Left hindlimb (tissue), 1 donor: ENCODE measurements around the gene MTMR12.

Experiments used
- DNase-seq: peaks from one replicate; pipeline ENCODE4 v3.0.0-alpha.2; 2018

The MTMR12 gene

GRCh38 chr5:32312595-32313332 is at the start of gene MTMR12:
Gene MTMR12, minus strand, starts transcription at chr5:32312939. Its CDS starts 101 bp downstream, at chr5:32312838.
- DNase-seq, result peak; percentile 100

DNA sequence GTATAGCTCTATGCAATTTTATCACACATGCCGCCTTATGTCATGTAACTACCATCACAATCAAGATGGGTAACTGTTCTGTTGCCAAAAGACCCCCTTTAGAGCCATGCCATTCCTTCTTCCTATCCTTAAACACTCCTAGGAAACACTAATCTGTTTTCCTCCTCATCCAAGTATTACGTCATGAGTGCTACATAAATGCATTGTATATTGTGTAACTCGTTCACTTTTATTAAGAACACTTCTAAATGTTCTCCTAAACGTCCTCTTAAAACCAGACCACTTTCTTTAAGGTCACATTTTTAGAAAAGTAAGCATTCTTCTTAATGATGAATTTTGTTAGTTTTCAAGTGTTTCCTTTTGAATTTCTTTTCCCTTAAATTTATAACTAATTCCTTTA is 49.8 kb upstream of the MTMR12 start:
- no peak for DNase-seq

DNA sequence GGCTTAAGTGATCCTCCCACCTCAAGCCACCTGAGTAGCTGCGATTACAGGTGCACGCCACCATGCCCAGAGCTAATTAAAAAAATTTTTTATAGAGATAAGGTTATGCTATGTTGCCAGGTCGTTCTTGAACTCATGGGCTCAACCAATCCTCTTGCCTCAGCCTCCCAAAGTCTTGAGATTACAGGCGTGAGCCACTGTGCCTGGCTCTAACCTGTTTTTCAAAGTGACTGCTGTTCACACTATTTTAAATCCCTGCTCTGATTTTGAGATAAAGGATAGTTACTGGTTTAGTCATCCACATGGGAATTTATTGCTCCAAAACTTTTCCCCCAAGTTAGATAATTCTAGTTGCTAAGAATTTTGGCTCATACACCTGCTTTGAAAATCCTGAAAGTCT is 48.2 kb upstream of the MTMR12 start:
- DNase-seq, result no peak

- DNase-seq, result no peak
These were observed 45.9 kb upstream of the MTMR12 start for GRCh38 chr5:32358611-32359010.

DNA sequence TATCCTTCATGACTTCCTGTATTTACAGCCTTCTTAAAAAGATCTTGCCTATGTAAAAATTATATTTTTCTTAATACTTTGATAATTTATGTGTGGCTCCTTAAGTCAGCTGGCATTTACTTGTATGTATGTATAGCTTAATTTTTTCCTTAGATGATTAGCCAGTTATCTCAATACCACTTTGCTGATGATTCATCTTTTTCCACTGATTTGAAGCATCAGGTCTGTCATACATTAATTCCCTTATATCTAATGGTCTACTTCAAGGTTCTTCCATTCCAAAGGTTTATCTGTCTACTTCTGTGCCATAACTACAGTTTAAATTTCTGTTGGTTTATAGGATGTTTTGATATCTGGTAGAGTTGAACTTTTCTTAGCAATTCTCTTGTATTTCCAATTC is 44.9 kb upstream of the MTMR12 start:
- DNase-seq, result no peak

DNA sequence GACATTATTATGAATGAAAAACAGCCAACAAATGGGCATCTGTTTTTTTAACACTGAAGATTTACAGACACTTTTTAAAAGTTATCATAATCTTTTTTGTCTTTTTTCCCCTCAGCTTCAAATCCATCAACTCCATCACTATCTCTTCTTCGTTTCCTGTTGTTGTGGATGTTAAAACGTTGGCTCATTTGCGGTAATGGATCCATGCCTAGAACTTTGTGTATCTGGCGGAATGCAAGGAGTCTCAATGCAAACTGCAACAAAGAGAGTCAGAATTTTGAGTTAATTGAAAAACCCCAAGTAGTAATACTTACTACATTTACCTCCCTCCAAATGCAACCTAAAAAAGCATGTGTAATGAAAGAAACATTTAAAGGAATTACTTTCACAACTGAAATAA is 42.9 kb upstream of the MTMR12 start:
- DNase-seq, result no peak

DNA sequence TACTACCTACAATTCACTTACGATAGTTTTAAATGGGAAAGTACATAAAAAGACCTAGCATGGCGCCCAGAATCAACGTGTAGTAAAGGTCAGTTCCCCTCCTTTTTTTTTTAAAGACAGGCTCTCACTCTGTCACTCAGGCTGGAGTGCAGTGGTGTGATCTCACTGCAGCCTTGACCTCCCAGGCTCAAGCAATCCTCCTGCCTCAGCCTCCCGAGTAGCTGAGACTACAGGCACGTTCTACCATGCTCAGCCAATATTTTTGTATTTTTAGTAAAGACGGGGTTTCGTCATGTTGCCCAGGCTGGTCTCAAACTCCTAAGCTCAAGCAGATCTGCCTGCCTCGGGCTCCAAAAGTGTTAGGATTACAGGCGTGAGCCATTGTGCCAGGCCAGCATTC is 40.7 kb upstream of the MTMR12 start:
- DNase-seq, result no peak

GRCh38 chr5:32352685-32353084 is 39.9 kb upstream of the MTMR12 start:
- no peak for DNase-seq

DNA sequence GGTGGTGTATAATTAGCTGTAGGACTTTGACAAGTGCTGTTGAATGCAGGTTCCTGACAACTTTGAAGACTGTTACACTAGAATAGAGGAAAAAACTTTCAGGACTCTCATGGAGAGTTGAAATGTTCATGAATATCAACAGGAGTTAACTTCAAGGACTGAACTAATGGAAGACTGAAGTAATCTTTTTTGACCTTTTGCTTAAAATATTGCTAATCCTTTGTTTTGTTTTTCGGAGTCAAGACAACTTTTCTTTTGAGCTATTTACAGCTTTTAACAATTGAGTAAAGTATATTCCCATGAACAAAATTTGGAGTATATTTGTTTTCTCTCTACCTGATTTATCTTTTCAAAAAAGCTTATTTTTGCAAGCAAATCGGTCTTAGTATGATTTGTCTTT is 34.1 kb upstream of the MTMR12 start:
- DNase-seq, result no peak

DNA sequence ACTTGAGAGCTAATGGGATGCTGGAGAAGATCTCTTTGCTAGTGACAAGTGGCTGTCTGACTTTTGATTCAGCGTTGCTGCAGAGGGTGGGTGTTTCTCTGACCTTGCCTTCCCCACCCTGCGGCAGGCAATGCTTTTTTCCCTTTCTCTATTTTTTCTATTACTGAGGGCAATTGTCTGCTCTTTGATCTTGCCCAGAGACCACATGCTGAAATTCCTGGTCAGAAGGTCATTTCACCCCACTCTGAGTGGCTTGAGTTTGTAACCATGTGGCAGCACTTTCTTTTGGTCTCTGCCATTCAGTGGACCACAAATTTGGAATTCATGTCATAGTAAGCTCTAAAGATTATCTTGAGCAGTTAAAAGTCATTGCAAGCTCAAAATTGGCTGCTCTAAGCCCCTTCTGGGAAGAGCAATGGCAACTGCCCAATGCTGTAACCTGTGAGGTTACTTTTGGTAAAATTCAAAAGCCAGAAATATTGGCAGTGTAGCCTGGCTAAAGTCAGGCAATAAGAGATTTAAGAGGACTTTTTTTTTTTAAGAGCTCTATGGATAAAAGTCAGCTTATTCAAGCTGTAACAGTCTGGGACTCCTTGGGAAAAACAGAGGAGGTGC is 30.4 kb upstream of the MTMR12 start:
- DNase-seq, result no peak

GRCh38 chr5:32342656-32343055 is 29.9 kb upstream of the MTMR12 start:
- no peak for DNase-seq

DNA sequence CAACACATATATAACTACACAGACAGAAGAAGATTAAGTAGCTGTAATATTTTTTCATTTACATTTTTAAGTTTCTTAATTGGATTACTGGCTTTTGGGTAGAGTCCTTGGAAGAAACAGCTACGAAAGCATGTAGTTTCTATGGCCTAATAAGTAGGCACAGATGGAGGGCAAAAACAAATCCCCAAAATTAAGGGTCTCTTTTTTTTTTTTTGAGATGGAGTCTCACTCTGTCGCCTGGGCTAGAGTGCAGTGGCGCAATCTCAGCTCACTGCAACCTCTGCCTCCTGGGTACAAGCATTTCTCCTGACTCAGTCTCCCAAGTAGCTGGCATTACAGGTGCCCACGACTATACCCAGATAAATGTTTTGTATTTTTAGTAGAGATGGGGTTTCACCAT is 27.1 kb upstream of the MTMR12 start:
- no peak for DNase-seq

GRCh38 chr5:32339198-32339597 is 26.5 kb upstream of the MTMR12 start:
- no peak for DNase-seq

DNA sequence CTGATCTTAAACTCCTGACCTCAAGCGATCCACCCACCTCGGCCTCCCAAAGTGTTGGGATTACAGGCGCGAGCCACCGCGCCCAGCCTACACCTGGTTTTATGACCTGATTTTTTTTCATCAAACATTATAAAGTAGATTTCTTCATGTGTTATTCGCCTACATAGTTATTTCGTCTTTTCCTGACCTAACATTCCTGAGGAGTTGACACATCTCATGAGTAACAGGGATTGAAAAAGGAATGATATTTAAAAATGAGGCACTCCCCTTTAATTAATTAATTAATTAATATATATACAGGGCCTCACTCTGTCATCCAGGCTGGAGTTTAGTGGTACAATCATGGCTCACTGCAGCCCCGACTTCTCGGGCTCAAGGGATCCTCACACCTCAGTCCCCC is 20.2 kb upstream of the MTMR12 start:
- DNase-seq, result no peak

DNA sequence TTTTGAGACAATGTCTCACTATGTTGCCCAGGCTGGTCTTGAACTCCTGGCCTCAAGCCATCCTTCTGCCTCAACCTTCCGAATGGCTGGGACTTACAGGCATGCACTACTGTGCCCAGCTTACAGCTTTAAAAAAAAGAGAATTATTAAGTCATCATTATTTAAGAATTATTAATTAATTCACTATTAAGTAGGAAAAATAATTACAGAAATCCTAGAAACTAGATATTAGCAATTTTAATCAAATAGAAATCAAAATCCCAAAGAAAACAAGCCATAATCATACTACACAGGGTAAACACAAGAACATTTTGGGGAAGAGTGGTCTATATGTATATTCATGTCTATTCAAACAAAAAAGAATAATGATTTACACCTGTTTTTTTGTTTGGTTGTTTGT is 19.6 kb upstream of the MTMR12 start:
- DNase-seq, result no peak

GRCh38 chr5:32331935-32332274 is 19.2 kb upstream of the MTMR12 start:
- DNase-seq, result no peak

- peak; percentile 72 for DNase-seq
These were observed 18.6 kb upstream of the MTMR12 start for GRCh38 chr5:32331217-32331934.

DNA sequence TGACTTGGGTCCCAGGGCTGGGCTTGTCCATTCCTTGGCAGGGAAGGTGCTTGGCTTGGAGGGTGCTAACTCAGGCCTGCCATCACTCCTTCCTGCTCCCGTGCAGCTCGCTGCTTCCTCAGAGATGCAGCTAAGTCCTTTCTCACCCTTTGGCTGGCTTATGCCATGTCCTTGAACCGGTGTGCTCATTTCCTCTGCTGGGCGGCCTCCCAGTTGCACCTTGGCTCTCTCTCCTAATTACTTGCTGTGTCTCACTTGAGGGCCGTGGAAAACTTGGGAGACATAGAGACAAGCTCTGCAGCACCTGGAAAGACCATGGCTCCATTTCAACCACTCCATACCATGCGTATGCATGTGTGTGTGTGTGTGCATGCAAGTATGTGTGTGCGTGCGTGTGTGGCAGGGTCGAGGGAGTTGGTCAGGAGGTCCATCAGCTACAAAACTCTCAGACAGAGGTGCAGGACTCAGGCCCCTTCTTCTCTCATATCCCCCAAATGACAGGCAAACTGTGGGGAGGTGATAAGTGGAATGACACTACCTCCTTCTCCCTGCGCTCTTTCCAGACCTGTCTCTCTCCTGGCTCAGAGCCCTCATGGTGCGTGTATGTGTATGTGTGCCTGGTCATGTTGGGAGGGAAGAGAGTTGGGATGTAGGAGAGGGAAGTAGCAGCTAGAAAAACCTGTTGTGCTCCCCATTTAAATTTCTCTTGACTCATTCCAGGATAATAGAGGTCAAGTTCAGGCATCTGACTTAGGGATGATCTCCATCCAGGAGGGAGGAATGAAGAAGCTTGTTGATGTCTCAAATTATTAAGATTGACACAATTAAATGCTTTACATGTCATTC is 17.6 kb upstream of the MTMR12 start:
- no peak for DNase-seq

GRCh38 chr5:32329395-32329834 is 16.7 kb upstream of the MTMR12 start:
- DNase-seq, result no peak

DNA sequence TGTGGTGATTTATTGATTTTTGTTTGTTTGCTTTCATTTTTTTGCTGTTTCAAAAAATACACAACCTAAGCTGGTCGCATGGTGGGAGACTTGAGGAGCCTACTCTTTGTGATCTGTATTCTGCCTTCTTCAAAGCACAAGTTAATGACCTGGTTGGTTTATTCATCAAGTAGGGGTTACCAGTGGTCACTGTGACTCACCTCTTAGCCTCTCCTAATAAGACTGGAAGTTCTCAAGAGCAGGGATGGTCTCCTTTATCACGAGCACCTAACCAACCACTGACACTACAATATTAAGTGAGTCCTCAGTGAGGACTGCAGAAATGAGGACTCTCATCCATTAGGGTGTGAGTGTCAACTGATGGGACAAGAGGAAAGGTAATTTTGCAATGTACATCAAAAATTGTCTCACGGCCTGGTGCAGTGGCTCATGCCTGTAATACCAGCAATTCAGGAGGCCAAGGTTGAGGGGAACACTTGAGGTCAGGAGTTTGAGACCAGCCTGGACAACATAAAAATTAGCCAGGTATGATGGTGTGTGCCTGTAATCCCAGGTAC is 13.6 kb upstream of the MTMR12 start:
- no peak for DNase-seq

DNA sequence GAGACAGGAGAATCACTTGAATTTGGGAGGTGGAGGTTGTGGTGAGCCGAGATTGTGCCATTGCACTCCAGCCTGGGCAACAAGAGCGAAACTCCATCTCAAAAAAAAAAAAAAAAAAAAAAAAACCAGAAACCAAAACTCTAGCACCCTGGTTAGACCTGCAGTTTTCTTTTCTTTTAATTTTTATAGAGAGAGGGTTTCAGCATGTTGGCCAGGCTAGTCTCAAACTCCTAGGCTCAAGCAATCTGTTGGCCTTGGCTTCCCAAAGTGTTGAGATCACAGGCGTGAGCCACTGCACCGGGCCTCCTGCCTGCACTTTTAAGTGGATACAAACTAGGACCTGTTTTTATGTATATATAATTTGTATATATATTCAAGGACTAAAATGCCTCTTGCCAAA is 12.9 kb upstream of the MTMR12 start:
- DNase-seq, result no peak

DNA sequence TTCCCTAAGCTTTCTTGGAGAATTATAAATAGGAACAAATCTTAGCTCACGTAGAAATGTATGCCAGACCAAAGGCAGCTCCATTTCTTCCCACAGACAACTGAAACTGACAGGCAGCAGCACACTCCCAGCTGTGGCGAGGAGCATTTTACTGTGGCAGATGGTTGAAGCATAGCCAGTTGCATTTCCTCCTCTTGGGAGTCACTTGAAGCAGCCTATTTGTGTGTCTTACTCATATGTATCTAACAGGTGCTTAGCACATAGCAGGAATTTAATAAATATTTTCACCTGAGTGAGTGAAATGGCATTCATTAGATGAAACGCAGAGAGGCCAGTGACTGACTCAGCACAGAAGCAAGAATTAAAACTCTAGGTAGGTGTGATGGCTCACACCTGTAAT is 12.3 kb upstream of the MTMR12 start:
- no peak for DNase-seq

- DNase-seq, result no peak
These were observed 11.0 kb upstream of the MTMR12 start for GRCh38 chr5:32323741-32324140.
